H1 (cell line): ENCODE measurements around the gene SLC35F3.

Experiments used
- ASH2L ChIP-seq: fragments of 200-600, 300-600 bp; sonication (generic); IDR thresholded peaks from one replicate; pipeline ENCODE4 v1.7.1; 2017; ENCODE audit warnings: low read length
- CREB1 ChIP-seq: IDR thresholded peaks from 2 replicates; pipeline ENCODE4 v1.6.1; 2012; ENCODE audit warnings: inconsistent platforms
- CTCF ChIP-seq, 3 experiments: IDR thresholded peaks; 1 replicate in 2 of 3; 2 replicates in 1 of 3; pipeline versions ENCODE4 v1.5.1 to v1.6.1; 2011; ENCODE audit warnings: low read length in 3 of 3, mild to moderate bottlenecking in 3 of 3, inconsistent platforms in 2 of 3, low read depth in 1 of 3, moderate library complexity in 1 of 3; ENCODE audit not compliant: insufficient read depth in 1 of 3; ENCODE audit errors: control extremely low read depth in 1 of 3
- EZH2 ChIP-seq: fragments of 200-600 bp; sonication (generic); IDR thresholded peaks from 2 replicates; pipeline ENCODE4 v1.7.1; 2012; ENCODE audit warnings: low read depth, mild to moderate bottlenecking, moderate library complexity, low read length, inconsistent platforms; ENCODE audit not compliant: severe bottlenecking
- POLR2A ChIP-seq, 2 experiments: IDR thresholded peaks; 1 replicate in 1 of 2; 2 replicates in 1 of 2; pipeline ENCODE4 v1.6.1; 2011; ENCODE audit warnings: low read depth in 2 of 2, low read length in 2 of 2, mild to moderate bottlenecking in 2 of 2; ENCODE audit errors: control extremely low read depth in 1 of 2
- POU5F1 ChIP-seq: IDR thresholded peaks from 2 replicates; pipeline ENCODE4 v1.6.1; 2011; ENCODE audit warnings: low read depth, mild to moderate bottlenecking, low read length, moderate library complexity
- SP1 ChIP-seq: IDR thresholded peaks from 2 replicates; pipeline ENCODE4 v1.6.1; 2011; ENCODE audit warnings: low read depth, low read length
- TAF1 ChIP-seq: IDR thresholded peaks from 2 replicates; pipeline ENCODE4 v1.6.1; 2011; ENCODE audit warnings: mild to moderate bottlenecking, low read depth, low read length
- USF2 ChIP-seq: IDR thresholded peaks from 2 replicates; pipeline ENCODE4 v1.6.1; 2011; ENCODE audit warnings: low read length, improper control_type of control experiment
- ZNF274 ChIP-seq: IDR thresholded peaks from 2 replicates; pipeline ENCODE4 v1.7.0; 2012; ENCODE audit warnings: low read length, borderline replicate concordance; ENCODE audit errors: extremely low read depth

GRCh38 chr1:234270581-234271242 lies 366.2 kb downstream of the SLC35F3 start:
- TF ChIP-seq CREB1: no peak
- no peak for TF ChIP-seq POLR2A (IDR thresholded peaks at IDR 0.05; ENCODE audit: control extremely low read depth in 1 of 2, low read depth in 2 of 2, low read length in 2 of 2)
- no peak for TF ChIP-seq EZH2
- no peak for TF ChIP-seq CTCF (IDR thresholded peaks at IDR 0.05; ENCODE audit: control extremely low read depth in 1 of 3, insufficient read depth in 1 of 3, low read depth in 1 of 3, low read length in 3 of 3)
- no peak for TF ChIP-seq USF2
- no peak for TF ChIP-seq TAF1
- no peak for TF ChIP-seq SP1
- no peak for TF ChIP-seq ZNF274
- no peak for TF ChIP-seq POU5F1
- no peak for TF ChIP-seq ASH2L
